ENCODE results near the gene ST3GAL4. TPM values are rescaled to one million over a fixed set of nuclear protein-coding genes. Genes with fewer than 3 reads are reported as not detected.

ST3GAL4 gene
- total RNA-seq, 1 experiment from 2014 or later: 13.6 TPM

- Histone ChIP-seq H4K91ac (ENCODE audit: insufficient read length, low read depth, low read length) (no peak overlapping the region), H4K5ac (ENCODE audit: insufficient read length, low read depth, low read length) (no peak overlapping the region), H3K79me2 (ENCODE audit: insufficient read depth, low read length) (no peaks in the 10 kb centered on the region), H3K27ac (ENCODE audit: insufficient read length, low read depth, low read length) (no peak overlapping the region), H2BK15ac (ENCODE audit: low read depth, low read length) (no peak overlapping the region), H3K23me2 (ENCODE audit: insufficient read length, low read depth, low read length, poor library complexity, severe bottlenecking) (no peaks in the 10 kb centered on the region), H3K4me1 (ENCODE audit: insufficient read depth, low read length) (no peaks in the 10 kb centered on the region), H3K14ac (ENCODE audit: insufficient read depth, low read length) (no peak overlapping the region; the same call in 1 of the 2 replicates), H3K18ac (ENCODE audit: insufficient read length, low read depth, low read length) (no peak overlapping the region), H2BK12ac (ENCODE audit: insufficient read length, low read depth, low read length) (no peak overlapping the region), H4K8ac (replicated peaks; ENCODE audit: insufficient read length, low read depth, low read length) (no peak overlapping the region), H3K79me1 (ENCODE audit: insufficient read depth, low read depth, low read length, poor library complexity, severe bottlenecking) (no peaks in the 10 kb centered on the region), H3K23ac (ENCODE audit: insufficient read length, low read depth, low read length) (no peak overlapping the region), H3K4me2 (ENCODE audit: insufficient read depth, insufficient read length, low read length) (no peak overlapping the region), H3K56ac (ENCODE audit: insufficient read length, low read depth, low read length) (no peak overlapping the region), H2AK5ac (ENCODE audit: insufficient read length, low read length) (no peak overlapping the region), H3K27me3 (ENCODE audit: insufficient read depth, low read length) (no peaks in the 10 kb centered on the region; the same call in 1 of the 2 replicates), H2BK20ac (ENCODE audit: low read depth, low read length, poor library complexity, severe bottlenecking) (no peak overlapping the region), H2BK120ac (ENCODE audit: low read depth, low read length, poor library complexity, severe bottlenecking) (no peak overlapping the region), H3K9ac (ENCODE audit: extremely low read depth, insufficient read length, low read length) (no peak overlapping the region), H2BK5ac (ENCODE audit: insufficient read length, low read length) (no peak overlapping the region), H3K4ac (ENCODE audit: low read depth, low read length) (no peak overlapping the region), H3K9me3 (ENCODE audit: control insufficient read depth, low read depth, low read length) (no peaks in the 10 kb centered on the region), H4K20me1 (ENCODE audit: control insufficient read depth, insufficient read depth, insufficient read length) (no peaks in the 10 kb centered on the region), H2AFZ (ENCODE audit: low read length) (no peak overlapping the region), H3T11ph (ENCODE audit: low read length) (no peak overlapping the region)
- Mint-ChIP-seq H3K27me3 (ENCODE audit: low read depth) (no peaks in the 10 kb centered on the region), H3K4me1 (peaks cover 0 to 8% of the 10 kb centered on the region in 2 experiments; a peak in 2 of 4 replicates), H3K4me3 (no peak overlapping the region), H3K36me3 (ENCODE audit: insufficient read depth in 1 of 3, low read depth in 3 of 3) (peaks cover 0 to 4% (median 0%) of the 10 kb centered on the region in 3 experiments; a peak in 3 of 7 replicates), H3K9me3 (no peaks in the 10 kb centered on the region), H3K27ac (no peak overlapping the region)
- no peak for TF ChIP-seq CTCF (conservative IDR thresholded peaks at IDR 0.05)
- no peak for DNase-seq
- WGBS (ENCODE audit: extremely low coverage, insufficient read length, low lambda C conversion rate): no CpG with 5 or more reads among the region's 7 CpGs
These were observed 59.6 kb downstream of the ST3GAL4 start for GRCh38 chr11:126415128-126415527.

Measured in H9 (cell line).